Activated CD4-positive, alpha-beta T cell treated with anti-CD3 and anti-CD28 coated beads, Interleukin-2, Interleukin-6, amounts not matched to agents 100 ng/mL and 50 ng/mL, durations not matched to agents 16 hours and 8 hours (primary cell): ENCODE measurements around the gene NARS2.

Source experiments
- DNase-seq: peaks from one replicate; pipeline ENCODE4 v3.0.0-alpha.2; 2020

The NARS2 gene

GRCh38 chr11:78429209-78429608, 145.5 kb downstream of the NARS2 start:
- DNase-seq: no peak

GRCh38 chr11:78428773-78429172, 145.9 kb downstream of the NARS2 start:
- DNase-seq: no peak

- DNase-seq: no peak
Measured at GRCh38 chr11:78428266-78428636, 146.4 kb downstream of the NARS2 start.

GRCh38 chr11:78427615-78428265, 146.9 kb downstream of the NARS2 start:
- DNase-seq: peak; percentile 70

- no peak for DNase-seq
Measured at GRCh38 chr11:78426845-78427244, 147.8 kb downstream of the NARS2 start.

- DNase-seq: no peak
Measured at GRCh38 chr11:78425399-78426070, 149.1 kb downstream of the NARS2 start.

- DNase-seq: peak; percentile 42
Measured at GRCh38 chr11:78424334-78425270, 150.1 kb downstream of the NARS2 start.

- DNase-seq: no peak
Measured at GRCh38 chr11:78423241-78423640, 151.4 kb downstream of the NARS2 start.

GRCh38 chr11:78420796-78421209, 153.9 kb downstream of the NARS2 start:
- DNase-seq: peak; percentile 39

GRCh38 chr11:78420255-78420764, 154.4 kb downstream of the NARS2 start:
- DNase-seq: peak; percentile 60

GRCh38 chr11:78419327-78419726, 155.3 kb downstream of the NARS2 start:
- DNase-seq: no peak

GRCh38 chr11:78418584-78419211, 156.0 kb downstream of the NARS2 start:
- no peak for DNase-seq

- DNase-seq: peak; percentile 83
Measured at GRCh38 chr11:78417888-78418583, 156.6 kb downstream of the NARS2 start.

- no peak for DNase-seq
Measured at GRCh38 chr11:78417175-78417887, 157.3 kb downstream of the NARS2 start, which contains the start of gene GAB2. Gene GAB2 (minus strand): TSS chr11:78417820. CDS start chr11:78417720, 100 bp downstream.

GRCh38 chr11:78416285-78417174, 158.1 kb downstream of the NARS2 start:
- DNase-seq: peak; percentile 83

- no peak for DNase-seq
Measured at GRCh38 chr11:78415338-78415737, 159.3 kb downstream of the NARS2 start.

GRCh38 chr11:78414321-78415051, 160.2 kb downstream of the NARS2 start:
- DNase-seq: no peak

GRCh38 chr11:78408619-78409018, 166.0 kb downstream of the NARS2 start:
- DNase-seq: no peak

GRCh38 chr11:78406568-78407196, 168.0 kb downstream of the NARS2 start:
- no peak for DNase-seq
